ENCODE data around the gene ABCC1.

GRCh38 chr16:16149710-16150116 is 200.3 kb downstream of the ABCC1 start:
- no peak for TF ChIP-seq CTCF (IDR thresholded peaks at IDR 0.05; ENCODE audit: low read depth, low read length)
- TF ChIP-seq EZH2phosphoT487 (IDR thresholded peaks at IDR 0.05; ENCODE audit: low read depth) = no peak
